RWPE1 (cell line): Measurements from ENCODE around the gene ARID3A.

Experiments
- CTCF ChIA-PET: fragments of 350-600 bp; sonication (Branson Sonifier 250); formaldehyde crosslinking; extraction: SDS; loops from one replicate; lab custom pipeline; 2021; lab: Yijun Ruan, JAX
- POLR2A ChIA-PET: fragments of 400-600 bp; formaldehyde crosslinking; extraction: SDS; loops from one replicate; lab custom pipeline; 2020; ENCODE audit warnings: antibody characterized with exemption; ENCODE audit not compliant: low non-redundant PET; lab: Yijun Ruan, JAX
- DNase-seq: peaks from one replicate; pipeline ENCODE4 v3.0.0; 2012; ENCODE audit warnings: low spot score
- H3K27ac ChIP-seq: fragments of 450-650 bp; 2 replicates; pipeline ENCODE4 v1.5.1; 2017
- TF ChIP-seq, protein P1 (sequence below): fragments of 450-650 bp; conservative IDR thresholded peaks from 2 replicates; pipeline ENCODE4 v1.5.1; 2017; ENCODE audit warnings: low read depth, mild to moderate bottlenecking

Gene ARID3A

DNA sequence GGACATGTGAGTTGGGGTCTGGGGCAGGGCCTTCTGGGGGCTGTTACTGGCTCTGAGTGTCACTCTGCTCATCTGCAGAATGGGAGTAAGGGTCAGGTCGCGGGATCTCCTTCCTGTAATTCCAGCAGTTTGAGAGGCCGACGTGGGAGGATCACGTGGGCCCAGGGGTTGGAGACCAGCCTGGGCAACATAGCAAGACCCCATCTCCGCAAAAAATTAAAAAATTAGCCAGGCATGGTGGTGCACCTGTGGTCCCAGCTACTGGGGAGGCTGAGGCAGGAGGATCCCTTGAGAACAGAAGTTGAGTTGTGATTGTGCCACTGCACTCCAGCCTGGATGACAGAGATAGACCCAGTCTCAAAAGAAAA is 4.0 kb downstream of the ARID3A start:
- ChIA-PET POLR2A (no interaction called here), CTCF (interaction anchor here (0.6 kb wide), 2 partner anchors 47 to 79 kb away, joined by 3 to 5 read pairs; no protein-coding TSS in a partner anchor)
- no peak for DNase-seq
- no peak overlapping the region for H3K27ac ChIP-seq
- TF ChIP-seq, protein P1, sequence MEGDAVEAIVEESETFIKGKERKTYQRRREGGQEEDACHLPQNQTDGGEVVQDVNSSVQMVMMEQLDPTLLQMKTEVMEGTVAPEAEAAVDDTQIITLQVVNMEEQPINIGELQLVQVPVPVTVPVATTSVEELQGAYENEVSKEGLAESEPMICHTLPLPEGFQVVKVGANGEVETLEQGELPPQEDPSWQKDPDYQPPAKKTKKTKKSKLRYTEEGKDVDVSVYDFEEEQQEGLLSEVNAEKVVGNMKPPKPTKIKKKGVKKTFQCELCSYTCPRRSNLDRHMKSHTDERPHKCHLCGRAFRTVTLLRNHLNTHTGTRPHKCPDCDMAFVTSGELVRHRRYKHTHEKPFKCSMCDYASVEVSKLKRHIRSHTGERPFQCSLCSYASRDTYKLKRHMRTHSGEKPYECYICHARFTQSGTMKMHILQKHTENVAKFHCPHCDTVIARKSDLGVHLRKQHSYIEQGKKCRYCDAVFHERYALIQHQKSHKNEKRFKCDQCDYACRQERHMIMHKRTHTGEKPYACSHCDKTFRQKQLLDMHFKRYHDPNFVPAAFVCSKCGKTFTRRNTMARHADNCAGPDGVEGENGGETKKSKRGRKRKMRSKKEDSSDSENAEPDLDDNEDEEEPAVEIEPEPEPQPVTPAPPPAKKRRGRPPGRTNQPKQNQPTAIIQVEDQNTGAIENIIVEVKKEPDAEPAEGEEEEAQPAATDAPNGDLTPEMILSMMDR, result no peak

DNA sequence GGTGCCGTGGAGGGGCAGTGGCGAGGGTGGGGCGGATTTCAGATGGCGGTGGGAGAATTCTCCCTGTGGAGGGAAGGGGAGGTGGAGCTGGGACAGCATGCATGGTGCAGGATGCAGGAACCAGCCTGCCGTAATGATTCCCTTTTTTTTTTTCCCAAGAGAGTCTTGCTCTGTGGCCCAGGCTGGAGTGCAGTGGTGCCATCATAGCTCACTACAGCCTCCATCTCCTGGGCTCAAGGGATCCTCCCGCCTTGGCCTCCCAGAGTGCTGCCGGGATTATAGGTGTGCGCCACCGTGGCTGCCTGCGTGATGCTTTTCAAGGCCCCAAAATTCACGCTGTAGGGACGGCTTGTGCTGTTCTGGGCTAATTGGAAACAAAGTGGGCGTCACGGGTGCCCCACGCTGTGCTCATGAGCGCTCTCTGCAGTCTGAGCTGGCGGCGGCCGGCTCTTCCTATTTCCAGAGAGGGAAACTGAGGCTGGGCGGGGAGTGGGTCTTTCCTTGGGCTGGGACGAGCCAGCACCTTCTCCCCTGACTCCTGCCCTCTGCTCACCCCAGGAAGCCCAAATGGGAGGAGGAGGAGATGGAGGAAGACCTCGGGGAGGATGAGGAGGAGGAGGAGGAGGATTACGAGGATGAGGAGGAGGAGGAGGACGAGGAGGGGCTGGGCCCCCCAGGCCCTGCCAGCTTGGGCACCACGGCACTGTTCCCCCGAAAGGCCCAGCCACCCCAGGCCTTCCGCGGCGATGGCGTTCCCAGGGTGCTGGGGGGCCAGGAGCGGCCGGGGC is 6.2 kb downstream of the ARID3A start:
- TF ChIP-seq, protein P1, result no peak
- ChIA-PET CTCF (interaction anchor here (0.6 to 1.1 kb wide), 2 partner anchors 21 to 307 kb away, joined by 3 read pairs; no protein-coding TSS in a partner anchor), POLR2A (no interaction called here)
- H3K27ac ChIP-seq, result peak overlapping the region; percentile 79; the same call in 1 of the 2 replicates
- no peak for DNase-seq

DNA sequence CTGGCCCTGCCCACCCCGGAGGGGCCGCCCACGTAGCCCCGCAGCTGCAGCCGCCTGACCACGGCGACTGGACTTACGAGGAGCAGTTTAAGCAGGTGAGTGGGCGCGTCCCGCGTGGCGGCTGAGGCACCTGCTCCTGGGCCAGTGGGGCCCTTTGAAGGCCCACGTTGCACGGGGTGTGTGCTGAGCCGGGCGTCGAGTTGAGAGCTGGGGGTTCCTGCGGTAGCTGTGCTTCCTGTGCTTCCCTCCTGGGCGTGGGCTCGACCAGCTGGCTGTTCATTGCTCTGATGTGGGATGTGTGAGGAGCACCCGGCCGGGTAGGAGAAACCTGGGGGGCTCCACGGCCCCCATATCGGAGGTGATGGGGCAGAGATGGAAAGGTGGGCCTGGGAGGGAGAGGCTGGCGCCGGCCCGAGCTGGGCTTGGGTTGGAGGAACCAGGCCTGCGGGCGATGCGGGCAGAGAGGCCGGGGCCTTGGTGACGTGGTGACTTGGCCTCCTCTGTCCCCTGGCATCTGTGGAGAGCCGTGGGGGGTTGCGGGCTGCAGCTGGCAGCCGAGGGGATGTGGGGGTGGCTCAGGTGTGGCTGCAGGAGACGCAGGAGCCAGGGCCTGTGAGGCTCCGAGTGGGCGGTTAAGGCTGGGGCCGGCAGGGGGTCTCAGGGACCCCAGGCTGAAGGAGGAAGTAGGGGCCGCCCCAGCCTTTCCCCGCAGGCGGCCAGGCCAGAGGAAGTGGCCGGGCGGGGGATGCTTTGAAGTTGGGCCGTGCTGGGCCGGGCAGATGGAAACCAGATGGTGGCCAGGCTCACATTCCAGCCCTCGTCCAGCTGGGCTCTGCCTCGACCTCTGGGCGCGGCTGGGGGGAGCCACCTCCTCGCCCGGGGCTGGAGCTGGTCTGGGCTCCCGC is 7.1 kb downstream of the ARID3A start:
- CTCF ChIA-PET, result interaction anchor here (0.6 to 1.4 kb wide), 4 partner anchors 20 to 306 kb away, joined by 3 to 5 read pairs (median 3); no protein-coding TSS in a partner anchor
- peak; percentile 77 for DNase-seq
- peak overlapping the region; percentile 79 for H3K27ac ChIP-seq
- TF ChIP-seq, protein P1, result no peak
- POLR2A ChIA-PET, result no interaction called here

DNA sequence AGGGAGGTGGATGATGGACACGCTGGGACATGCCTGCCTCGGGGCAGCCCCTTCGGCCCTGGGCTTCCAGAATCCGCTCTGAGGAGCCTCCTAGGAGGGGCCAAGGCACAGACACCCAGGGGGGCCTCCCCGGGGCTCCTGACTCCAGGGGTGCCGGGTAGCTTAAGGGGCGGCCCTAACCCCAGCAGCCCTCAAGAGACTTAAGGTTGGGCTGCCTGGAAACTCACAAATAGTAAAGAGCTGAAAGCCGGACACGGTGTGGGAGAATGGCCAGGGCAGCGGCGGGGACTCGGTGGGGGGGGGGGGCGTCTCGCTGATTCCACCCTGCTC is 7.7 kb downstream of the ARID3A start:
- ChIA-PET POLR2A (no interaction called here), CTCF (interaction anchor here (0.7 to 1.4 kb wide), 3 partner anchors 49 to 163 kb away, joined by 3 to 5 read pairs (median 5); no protein-coding TSS in a partner anchor)
- TF ChIP-seq, protein P1, result no peak
- no peak for DNase-seq
- H3K27ac ChIP-seq, result peak overlapping the region; percentile 79

DNA sequence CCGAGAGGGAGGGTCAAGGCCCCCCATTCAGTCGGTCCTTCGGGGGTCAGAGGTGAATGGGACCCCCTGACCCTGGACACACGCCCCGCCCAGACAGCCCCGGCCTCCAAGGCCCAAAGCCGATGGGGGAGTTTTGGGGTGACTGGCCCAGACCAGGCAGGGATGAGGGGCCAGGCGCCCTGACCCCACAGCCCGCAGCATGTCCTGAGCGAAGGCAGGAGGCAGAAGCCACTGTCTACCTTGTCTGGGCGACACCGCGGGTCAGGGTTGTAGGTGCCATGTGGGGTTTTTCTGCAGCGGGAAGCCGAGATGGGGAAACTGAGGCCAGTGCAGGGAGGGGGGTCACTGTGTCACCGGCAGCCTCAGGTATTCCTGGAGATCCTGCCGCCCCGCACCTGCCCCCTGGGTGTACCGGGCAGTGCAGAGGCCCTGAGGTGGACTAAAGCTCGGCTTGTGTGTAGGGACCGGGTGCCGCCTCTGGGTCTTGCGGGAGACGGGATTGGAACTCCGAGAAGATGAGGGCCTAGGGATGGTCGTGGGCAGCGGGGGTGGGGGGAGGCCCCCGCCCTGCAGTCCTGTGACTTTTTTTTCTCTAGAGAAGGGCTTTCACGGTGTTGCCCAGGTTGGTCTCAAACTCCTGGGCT is 8.5 kb downstream of the ARID3A start:
- ChIA-PET CTCF (interaction anchor here (1.3 to 1.4 kb wide), 3 partner anchors 48 to 164 kb away, joined by 5 read pairs; no protein-coding TSS in a partner anchor), POLR2A (no interaction called here)
- TF ChIP-seq, protein P1, result no peak
- peak overlapping the region; percentile 79 for H3K27ac ChIP-seq
- no peak for DNase-seq
